Measurements from ENCODE around the gene UBE2L6.

The UBE2L6 gene

DNA sequence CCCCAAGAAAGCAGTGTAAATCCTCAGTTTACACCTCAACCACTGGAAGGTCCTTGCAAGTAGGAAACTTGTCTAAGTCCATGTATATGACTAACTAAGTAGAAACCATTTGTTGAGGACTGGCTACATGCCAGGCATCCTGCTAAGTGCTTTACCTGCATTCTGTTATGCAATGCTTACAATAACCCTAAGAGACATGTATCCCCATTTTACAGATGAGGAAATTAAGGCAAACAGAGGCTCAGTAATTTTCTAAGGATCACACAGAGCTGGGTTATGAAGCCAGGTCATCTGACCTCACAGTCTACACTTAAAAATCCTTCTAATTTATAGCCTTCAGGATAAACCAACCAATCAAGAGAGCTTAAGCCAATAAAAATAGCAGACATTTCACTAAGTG is 38.5 kb downstream of the UBE2L6 start:
- TF ChIP-seq, protein P1, sequence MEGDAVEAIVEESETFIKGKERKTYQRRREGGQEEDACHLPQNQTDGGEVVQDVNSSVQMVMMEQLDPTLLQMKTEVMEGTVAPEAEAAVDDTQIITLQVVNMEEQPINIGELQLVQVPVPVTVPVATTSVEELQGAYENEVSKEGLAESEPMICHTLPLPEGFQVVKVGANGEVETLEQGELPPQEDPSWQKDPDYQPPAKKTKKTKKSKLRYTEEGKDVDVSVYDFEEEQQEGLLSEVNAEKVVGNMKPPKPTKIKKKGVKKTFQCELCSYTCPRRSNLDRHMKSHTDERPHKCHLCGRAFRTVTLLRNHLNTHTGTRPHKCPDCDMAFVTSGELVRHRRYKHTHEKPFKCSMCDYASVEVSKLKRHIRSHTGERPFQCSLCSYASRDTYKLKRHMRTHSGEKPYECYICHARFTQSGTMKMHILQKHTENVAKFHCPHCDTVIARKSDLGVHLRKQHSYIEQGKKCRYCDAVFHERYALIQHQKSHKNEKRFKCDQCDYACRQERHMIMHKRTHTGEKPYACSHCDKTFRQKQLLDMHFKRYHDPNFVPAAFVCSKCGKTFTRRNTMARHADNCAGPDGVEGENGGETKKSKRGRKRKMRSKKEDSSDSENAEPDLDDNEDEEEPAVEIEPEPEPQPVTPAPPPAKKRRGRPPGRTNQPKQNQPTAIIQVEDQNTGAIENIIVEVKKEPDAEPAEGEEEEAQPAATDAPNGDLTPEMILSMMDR (IDR thresholded peaks at IDR 0.05) = no peak
- H3K36me3 ChIP-seq (ENCODE audit: control insufficient read depth, insufficient read depth, low read length) = no peaks in the 10 kb centered on the region
- H3K4me1 ChIP-seq = peaks cover 4% of the 10 kb centered on the region
- no peaks in the 10 kb centered on the region for H3K9me3 ChIP-seq (ENCODE audit: control insufficient read depth, low read length)
- peaks cover 3% of the 10 kb centered on the region for H3K79me2 ChIP-seq
- H3K4me2 ChIP-seq (ENCODE audit: low read length) = no peak overlapping the region
- no peaks in the 10 kb centered on the region for H3K27me3 ChIP-seq (ENCODE audit: control insufficient read depth, insufficient read depth, low read length)
- no peak overlapping the region for H3K9ac ChIP-seq
- H3K27ac ChIP-seq = no peak overlapping the region
- H2AFZ ChIP-seq = no peak overlapping the region
- H3K4me3 ChIP-seq (ENCODE audit: low read depth, low read length) = no peak overlapping the region

DNA sequence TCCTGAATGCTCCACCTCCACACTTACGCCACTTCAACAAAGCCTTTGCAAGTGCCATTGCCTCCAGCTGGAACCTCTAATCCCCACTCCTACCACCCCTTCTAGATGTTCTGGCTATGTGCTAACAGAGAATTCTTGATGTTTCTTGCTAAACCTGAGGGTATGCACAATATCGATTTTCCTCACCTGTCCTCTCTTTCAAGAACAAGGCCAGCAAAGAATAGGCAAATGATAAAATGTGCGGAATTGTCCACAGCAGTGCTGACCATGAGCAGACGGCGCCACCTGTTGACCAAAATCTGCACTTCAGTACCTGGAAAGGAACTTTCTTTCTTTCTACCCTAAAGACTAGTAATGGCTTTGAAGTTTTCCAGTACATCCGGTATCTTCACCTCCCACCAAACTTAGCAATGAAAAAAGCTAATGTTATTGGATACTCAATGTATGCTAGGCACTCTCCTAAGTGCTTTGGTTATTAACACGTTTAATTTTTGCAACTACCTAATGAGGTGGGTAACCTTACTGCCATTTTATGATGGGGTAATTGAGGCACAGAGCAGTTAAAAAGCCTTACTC is 40.3 kb downstream of the UBE2L6 start:
- Histone ChIP-seq H3K36me3 (ENCODE audit: control insufficient read depth, insufficient read depth, low read length) (no peaks in the 10 kb centered on the region), H3K27ac (no peak overlapping the region), H3K27me3 (ENCODE audit: control insufficient read depth, insufficient read depth, low read length) (no peaks in the 10 kb centered on the region), H3K9ac (no peak overlapping the region), H3K4me3 (ENCODE audit: low read depth, low read length) (no peak overlapping the region), H3K4me1 (peaks cover 4% of the 10 kb centered on the region), H3K4me2 (ENCODE audit: low read length) (no peak overlapping the region), H3K79me2 (peaks cover 3% of the 10 kb centered on the region), H2AFZ (no peak overlapping the region), H3K9me3 (ENCODE audit: control insufficient read depth, low read length) (no peaks in the 10 kb centered on the region)
- TF ChIP-seq, protein P1 (IDR thresholded peaks at IDR 0.05) = peak; percentile 69

DNA sequence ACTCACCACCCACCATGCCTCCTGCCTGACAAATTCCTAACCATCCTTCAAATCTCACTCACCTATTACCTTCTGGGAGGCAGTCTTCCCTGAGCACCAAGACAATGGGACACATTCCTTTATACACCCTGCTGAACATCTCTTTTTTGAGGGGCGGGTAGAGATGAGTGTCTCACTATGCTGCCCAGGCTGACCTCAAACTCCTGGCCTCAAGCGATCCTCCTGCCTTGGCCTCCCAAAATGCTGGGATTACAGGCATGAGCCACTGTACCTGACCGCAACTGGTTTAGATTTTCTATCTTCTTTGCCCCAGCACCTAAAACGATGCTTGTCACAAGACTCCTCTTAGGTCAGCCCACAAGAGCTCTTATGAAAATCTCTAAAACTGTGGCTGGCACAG is 44.1 kb downstream of the UBE2L6 start:
- Histone ChIP-seq H3K4me3 (ENCODE audit: low read depth, low read length) (no peak overlapping the region), H3K27ac (no peak overlapping the region), H3K36me3 (ENCODE audit: control insufficient read depth, insufficient read depth, low read length) (no peaks in the 10 kb centered on the region), H3K27me3 (ENCODE audit: control insufficient read depth, insufficient read depth, low read length) (no peaks in the 10 kb centered on the region), H3K79me2 (no peaks in the 10 kb centered on the region), H3K4me1 (no peaks in the 10 kb centered on the region), H3K9ac (no peak overlapping the region), H3K9me3 (ENCODE audit: control insufficient read depth, low read length) (no peaks in the 10 kb centered on the region), H3K4me2 (ENCODE audit: low read length) (no peak overlapping the region), H2AFZ (no peak overlapping the region)
- TF ChIP-seq, protein P1 (IDR thresholded peaks at IDR 0.05) = no peak

DNA sequence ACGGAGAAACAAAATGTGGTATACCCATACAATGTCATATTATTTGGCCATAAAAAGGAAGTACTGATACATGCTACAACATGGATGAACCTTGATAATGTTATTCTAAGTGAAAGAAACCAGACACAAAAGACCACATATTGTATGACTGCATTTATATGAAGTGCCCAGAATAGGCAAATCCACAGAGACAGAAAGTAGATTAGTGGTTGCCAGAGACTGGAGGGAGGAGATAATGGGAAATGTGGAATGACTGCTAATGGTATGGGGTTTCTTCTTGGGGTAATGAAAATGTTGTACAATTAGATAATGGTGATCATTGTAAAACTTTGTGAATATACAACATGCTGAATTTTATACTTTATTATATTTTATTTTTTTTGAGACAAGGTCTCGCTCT is 46.4 kb downstream of the UBE2L6 start:
- Histone ChIP-seq H3K9ac (no peak overlapping the region), H3K79me2 (no peaks in the 10 kb centered on the region), H3K4me2 (ENCODE audit: low read length) (no peak overlapping the region), H3K9me3 (ENCODE audit: control insufficient read depth, low read length) (no peaks in the 10 kb centered on the region), H2AFZ (no peak overlapping the region), H3K27me3 (ENCODE audit: control insufficient read depth, insufficient read depth, low read length) (no peaks in the 10 kb centered on the region), H3K4me3 (ENCODE audit: low read depth, low read length) (no peak overlapping the region), H3K36me3 (ENCODE audit: control insufficient read depth, insufficient read depth, low read length) (no peaks in the 10 kb centered on the region), H3K4me1 (no peaks in the 10 kb centered on the region), H3K27ac (no peak overlapping the region)
- TF ChIP-seq, protein P1 (IDR thresholded peaks at IDR 0.05) = no peak

DNA sequence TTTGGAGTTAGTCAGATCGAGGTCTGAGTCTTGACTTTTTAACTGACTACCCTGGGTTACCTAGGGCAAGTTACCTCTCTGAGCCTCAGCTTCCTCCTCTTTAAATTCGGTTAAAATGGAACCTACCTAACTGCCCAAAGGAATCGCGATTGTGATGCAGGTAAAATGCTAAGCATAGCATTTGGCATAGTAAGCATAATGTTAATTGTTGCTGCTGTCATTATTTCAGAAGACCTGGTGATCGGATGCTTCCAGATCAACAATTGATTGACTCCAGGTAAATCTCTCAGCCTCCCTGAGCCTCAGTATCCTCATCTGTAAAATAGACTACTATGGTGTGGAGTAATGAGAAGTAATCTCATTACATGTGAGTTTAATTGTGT is 51.4 kb downstream of the UBE2L6 start:
- Histone ChIP-seq H3K4me3 (ENCODE audit: low read depth, low read length) (peak overlapping the region; percentile 52), H3K36me3 (ENCODE audit: control insufficient read depth, insufficient read depth, low read length) (no peaks in the 10 kb centered on the region), H3K79me2 (no peaks in the 10 kb centered on the region), H3K9ac (no peak overlapping the region), H3K27me3 (ENCODE audit: control insufficient read depth, insufficient read depth, low read length) (no peaks in the 10 kb centered on the region), H3K27ac (no peak overlapping the region), H2AFZ (peak overlapping the region; percentile 77), H3K4me1 (no peaks in the 10 kb centered on the region), H3K9me3 (ENCODE audit: control insufficient read depth, low read length) (no peaks in the 10 kb centered on the region), H3K4me2 (ENCODE audit: low read length) (peak overlapping the region; percentile 86)
- TF ChIP-seq, protein P1 (IDR thresholded peaks at IDR 0.05) = no peak
